GM18507 (cell line): ENCODE data around the gene TMCC2.
"Not testable (repeated sequence)": the region's sequence is repeated elsewhere in the genome, so short reads cannot be mapped to it uniquely, and the experiment has no call there.

Experiments used
- DNase-seq: peaks from one replicate; pipeline ENCODE4 v3.0.0; 2011; ENCODE audit warnings: low read depth; ENCODE audit not compliant: insufficient read length; ENCODE audit errors: extremely low spot score
- FAIRE-seq: peaks from 2 replicates; lab custom pipeline; 2011; peaks lifted over from hg19 to GRCh38; lab: Jason Lieb, UNC

TMCC2 gene

DNA sequence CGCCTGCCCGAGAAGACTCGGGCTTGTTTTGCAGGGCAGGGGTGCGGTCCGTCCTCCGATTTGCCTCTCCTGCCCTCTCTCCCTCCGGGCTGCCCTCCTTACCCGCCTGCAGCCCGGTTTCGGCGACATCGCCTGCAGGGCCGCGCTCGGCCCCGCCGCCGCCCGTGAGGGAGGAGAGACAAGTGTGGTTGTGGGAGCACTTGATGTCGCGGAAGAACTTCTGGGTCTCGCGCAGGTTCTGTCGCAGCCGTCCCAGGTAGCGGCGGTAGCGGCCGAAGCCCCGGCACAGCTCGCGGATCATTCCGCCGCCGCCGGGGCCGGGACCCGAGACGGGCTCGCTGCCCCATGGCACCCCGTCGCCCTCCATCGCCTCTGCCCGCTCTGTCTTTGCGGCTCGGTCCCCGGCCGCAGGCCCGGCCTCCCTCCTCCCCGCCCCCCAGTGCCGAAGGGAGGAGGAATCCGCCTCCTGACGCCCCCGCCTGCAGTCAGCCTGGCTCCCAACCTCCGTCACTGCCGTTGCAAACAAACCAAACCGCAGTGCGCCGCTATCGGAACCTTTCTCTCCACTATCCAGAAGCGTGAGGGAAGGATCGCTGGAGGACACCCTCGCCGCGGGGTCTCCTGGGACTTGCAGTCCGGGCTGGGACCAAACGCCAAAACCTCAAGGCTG, 16.4 kb upstream of the TMCC2 start, which contains the start of gene DSTYK:
DSTYK (minus strand) TSS at position 534 of the 670 bp plus-strand sequence; CDS start at position 367, 167 bp downstream.
- DNase-seq (peak; percentile 78), FAIRE-seq (peak; percentile 66)

- no peak for DNase-seq
- no peak for FAIRE-seq
Observed at GRCh38 chr1:205211839-205212536, 15.8 kb upstream of the TMCC2 start.

DNA sequence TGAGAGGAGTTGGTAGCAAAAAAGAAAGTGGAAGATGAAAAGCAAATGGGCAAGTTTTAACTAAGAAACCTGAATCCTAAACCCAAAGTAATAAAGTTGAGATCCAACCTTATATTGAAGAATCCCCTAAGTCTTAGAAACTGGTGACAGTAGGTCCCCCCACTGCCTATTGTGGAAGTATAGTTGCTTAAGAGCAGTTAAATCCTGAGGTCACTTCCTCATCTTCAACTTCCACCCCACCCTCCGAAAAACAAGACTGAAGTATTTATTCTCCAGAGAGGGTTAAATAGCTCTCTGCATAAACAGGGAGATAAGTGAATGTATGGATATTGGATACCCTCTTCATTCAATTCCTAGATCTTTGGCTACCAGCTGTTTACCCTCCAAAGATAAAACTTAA, 13.0 kb upstream of the TMCC2 start:
- DNase-seq: no peak
- FAIRE-seq: no peak

DNA sequence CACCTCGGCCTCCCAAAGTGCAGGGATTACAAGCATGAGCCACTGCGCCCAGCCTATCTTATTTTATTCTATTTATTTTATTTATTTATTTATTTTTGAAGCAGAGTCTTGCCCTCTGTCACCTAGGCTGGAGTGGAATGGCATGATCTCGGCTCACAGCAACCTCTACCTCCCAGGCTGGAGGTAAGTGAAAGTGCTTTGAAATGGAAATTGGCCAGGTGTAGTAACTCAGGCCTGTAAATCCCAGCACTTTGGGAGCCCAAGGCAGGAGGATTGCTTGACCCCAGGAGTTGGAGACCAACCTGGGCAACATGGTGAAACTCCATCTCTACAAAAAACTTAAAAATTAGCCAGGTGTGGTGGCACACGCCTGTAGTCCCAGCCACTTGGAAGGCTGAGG, 11.2 kb upstream of the TMCC2 start:
- no peak for FAIRE-seq
- no peak for DNase-seq

DNA sequence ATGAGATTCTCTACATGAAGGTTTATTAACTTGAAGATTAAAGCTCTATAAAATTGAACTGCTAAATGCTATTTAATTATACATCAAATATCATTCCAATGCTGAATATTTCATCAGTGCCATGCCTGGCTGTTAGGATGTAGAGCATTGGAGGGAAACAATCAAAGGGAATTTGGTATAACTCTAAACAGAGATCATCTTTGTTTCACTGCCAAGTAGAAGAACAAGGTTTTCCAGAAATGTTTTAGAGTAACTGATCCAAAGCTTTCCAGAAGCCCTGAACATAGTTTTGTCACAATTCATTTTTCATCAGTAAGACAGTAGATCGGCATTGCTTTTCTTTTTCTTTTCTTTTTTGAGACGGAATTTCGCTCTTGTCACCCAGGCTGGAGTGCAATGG, 10.3 kb upstream of the TMCC2 start:
- no peak for FAIRE-seq
- no peak for DNase-seq

GRCh38 chr1:205220421-205220820, 7.3 kb upstream of the TMCC2 start:
- no peak for FAIRE-seq
- DNase-seq: no peak

DNA sequence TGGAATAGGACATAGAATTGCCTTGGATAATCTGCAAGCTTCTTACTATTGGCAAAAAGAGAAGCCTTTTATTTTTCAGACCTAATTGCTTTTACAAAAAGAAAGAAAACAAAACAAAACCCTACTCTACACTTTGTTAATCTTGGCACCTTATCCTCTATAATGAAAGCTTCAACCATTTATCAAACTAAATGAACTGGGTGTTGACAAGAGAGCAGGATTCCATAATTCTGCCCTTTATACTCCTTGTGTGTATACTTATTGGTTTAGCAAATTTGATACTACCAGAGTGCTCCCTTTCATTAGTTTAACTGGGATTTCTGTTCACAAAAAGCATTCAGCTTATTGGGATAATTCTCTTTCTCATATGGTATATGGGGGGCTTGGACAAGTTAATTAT, 3.0 kb upstream of the TMCC2 start:
- DNase-seq (no peak), FAIRE-seq (no peak)

GRCh38 chr1:205225901-205226765, 1.6 kb upstream of the TMCC2 start:
- DNase-seq: no peak
- no peak for FAIRE-seq

DNA sequence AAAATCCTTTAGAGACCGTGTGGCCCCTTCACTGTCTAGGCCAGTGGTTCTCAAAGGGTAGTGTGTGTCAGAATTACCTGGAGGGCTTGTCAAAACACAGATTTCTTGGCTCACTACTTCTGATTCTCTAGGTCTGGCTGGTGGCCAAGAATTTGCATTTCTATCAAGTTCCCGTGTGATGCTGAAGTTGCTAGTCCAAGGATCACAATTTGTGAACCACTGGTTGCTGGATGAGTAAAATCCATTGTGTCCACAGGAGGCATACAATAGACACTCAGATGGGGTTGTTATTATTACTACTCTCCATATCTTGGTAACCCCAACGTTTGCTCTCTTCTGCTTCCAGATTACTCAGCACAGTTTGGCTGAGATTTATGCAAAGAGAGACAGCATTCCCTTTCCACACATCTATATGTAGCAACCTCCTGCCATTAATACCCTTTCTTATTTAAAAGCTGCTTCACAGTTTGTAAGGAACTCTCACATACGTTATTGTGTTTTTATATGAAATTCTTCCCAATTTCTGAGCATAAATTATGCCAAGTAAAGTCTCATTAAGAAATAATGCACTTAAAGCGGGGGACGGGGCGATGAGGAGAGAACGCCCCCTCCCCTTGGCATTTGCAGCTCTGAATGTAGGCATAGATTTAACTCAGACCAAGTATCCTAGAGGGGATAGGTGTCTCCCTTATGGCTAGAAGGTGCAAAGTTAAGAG, 720 bp upstream of the TMCC2 start:
- no peak for DNase-seq
- FAIRE-seq: no peak

GRCh38 chr1:205228093-205228521, 361 bp downstream of the TMCC2 start:
- no peak for DNase-seq

DNA sequence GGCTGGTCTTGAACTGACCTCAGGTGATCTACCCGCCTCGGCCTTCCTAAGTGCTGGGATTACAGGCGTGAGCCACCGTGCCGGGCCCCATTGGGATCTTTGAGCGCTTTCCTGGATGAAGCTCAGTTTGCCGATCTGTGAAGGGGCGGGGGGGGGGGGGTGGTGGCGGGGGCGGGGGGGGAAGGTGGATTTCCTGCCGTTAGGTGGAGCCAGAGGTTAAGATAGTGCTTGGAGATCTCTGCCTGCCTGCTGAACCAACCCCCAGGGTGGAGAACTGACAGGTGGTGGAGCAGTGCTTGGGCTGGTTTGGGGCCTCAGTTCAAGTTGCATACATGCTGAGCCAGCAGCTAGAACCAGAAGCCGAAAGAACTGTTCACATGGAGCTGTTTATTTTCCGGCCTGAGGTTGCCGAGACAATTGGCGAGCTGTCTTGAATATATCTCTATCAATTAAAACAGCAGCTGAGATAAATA, 1.7 kb downstream of the TMCC2 start:
- DNase-seq (peak; percentile 39), FAIRE-seq (no peak)

More at GRCh38 chr1:205228093-205228521, 361 bp downstream of the TMCC2 start:
- no peak for FAIRE-seq

GRCh38 chr1:205229916-205230700, 2.4 kb downstream of the TMCC2 start:
- no peak for DNase-seq
- no peak for FAIRE-seq

GRCh38 chr1:205230982-205231381, 3.2 kb downstream of the TMCC2 start:
- FAIRE-seq (no peak), DNase-seq (no peak)

DNA sequence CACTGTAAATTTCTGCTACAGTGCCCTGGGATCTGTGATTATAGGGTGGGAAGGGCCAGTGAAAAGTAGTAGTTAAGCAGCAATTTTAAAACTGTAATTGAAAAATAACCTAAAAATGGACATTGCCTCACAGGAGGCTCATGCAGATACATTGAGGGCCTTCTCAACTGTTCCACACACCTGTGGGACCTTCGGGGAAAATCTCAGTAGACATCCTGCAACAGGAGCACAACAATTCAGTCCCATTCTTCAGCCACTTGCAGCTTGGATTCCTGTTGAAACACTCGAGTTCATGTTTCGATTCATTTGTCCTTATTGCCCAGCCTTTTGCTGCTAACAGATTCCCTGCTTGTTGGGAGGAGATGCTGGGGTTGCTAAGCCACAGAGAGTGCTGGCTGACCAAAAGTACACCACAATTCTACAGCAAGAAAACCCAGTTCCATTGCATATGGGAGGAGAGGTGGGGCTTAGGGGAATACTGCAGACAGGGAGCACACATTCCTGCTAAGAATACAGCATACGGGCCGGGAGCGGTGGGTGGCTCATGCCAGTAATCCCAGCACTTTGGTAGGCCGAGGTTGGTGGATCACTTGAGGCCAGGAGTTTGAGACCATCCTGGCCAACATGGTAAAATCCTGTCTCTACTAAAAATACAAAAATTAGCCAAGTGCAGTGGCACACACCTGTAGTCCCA, 4.5 kb downstream of the TMCC2 start:
- no peak for FAIRE-seq
- no peak for DNase-seq

- DNase-seq (no peak), FAIRE-seq (no peak)
Observed at GRCh38 chr1:205232945-205233397, 5.2 kb downstream of the TMCC2 start.

GRCh38 chr1:205233986-205234385, 6.2 kb downstream of the TMCC2 start:
- FAIRE-seq, DNase-seq: not testable (repeated sequence)

DNA sequence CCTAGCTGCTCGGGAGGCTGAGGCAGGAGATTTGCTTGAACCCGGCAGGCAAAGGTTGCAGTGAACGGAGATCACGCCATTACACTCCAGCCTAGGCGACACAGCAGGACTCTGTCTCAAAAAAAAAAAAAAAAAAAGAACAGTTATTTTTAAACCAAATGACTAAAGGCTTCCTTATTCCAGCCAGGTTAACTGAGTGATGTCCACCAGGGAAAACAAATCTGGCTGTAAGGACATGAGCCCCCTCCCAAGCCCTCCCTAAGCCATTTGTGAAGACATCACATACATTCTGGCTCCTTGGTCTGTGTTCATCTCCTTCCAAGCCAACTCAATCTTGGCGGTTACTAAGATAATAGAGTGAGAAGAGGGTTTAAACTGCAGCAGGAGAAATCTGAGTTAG, 8.2 kb downstream of the TMCC2 start:
- DNase-seq (no peak), FAIRE-seq (no peak)

DNA sequence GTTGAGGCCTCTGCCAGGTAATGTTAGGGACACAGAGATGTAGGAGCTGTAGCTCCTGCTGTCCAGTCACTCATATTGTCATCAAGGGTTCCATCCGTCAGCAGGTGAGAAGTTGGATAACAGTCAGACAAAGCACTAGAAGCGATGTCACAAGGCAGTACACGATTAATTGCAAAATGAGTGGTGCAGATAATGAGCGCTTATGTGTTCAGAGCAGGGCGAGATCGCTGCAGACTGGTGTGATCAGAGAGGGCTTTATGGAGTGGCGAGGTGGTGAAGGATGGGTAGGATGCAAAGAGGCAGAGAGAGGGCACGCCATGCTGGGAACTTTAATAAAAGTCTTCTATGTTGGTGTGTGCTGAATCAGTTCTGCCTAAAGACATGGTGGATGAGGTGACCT, 8.8 kb downstream of the TMCC2 start:
- no peak for DNase-seq
- FAIRE-seq: no peak
